HAP-1 (cell line): ENCODE data around the gene IRX2.

Source experiments
- DNase-seq, 2 experiments: peaks; one replicate each; pipeline ENCODE4 v3.0.0-alpha.2; 2016 to 2020; ENCODE audit warnings: low spot score in 2 of 2
- H3K27me3 ChIP-seq: fragments of 250-450 bp; sonication (Bioruptor Pico); 2 replicates; pipeline ENCODE4 v1.5.1; 2020; ENCODE audit warnings: low read depth, mild to moderate bottlenecking, moderate library complexity
- H3K36me3 ChIP-seq: fragments of 250-450 bp; sonication (Bioruptor Pico); replicated peaks from 2 replicates; pipeline ENCODE4 v1.5.1; 2020; ENCODE audit warnings: mild to moderate bottlenecking
- H3K4me1 ChIP-seq: fragments of 250-450 bp; sonication (Bioruptor Pico); 2 replicates; pipeline ENCODE4 v1.5.1; 2020; ENCODE audit warnings: mild to moderate bottlenecking
- H3K4me3 ChIP-seq: fragments of 250-450 bp; sonication (Bioruptor Pico); 2 replicates; pipeline ENCODE4 v1.5.1; 2020; ENCODE audit warnings: mild to moderate bottlenecking, moderate library complexity
- H3K9me3 ChIP-seq: fragments of 250-450 bp; sonication (Bioruptor Pico); 2 replicates; pipeline ENCODE4 v1.5.1; 2020; ENCODE audit warnings: mild to moderate bottlenecking, moderate library complexity
- in situ Hi-C: fragments of 300-500 bp; cut with MboI; formaldehyde crosslinking; loops from 3 replicates; pipeline ENCODE4 v1.14.3; 2020; ENCODE audit warnings: low sequenced_read_pairs, inconsistent platforms, mixed read lengths

IRX2 gene

DNA sequence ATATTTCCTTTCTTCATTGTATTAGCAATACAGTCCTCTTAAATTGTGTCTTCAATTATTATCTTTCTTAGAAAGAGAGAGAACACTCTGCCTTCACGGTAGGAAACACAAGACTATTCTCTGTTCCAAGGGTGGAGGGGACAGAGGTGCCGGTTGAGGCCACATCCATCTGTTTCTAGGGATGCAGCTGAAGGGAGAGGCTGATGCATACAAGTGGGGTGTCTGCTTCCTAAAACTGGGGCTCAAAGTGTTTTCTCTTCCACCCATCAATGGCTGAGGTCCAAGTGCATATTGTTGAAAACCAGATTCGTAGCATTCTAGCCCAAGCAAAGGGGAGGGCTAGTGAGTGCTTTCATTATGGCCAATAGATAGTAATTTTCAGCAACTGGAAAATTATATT lies 9.5 kb downstream of the IRX2 start:
- H3K9me3 ChIP-seq, result no peaks in the 10 kb centered on the region
- peaks cover 15% of the 10 kb centered on the region for H3K4me1 ChIP-seq
- H3K36me3 ChIP-seq, result no peaks in the 10 kb centered on the region
- in situ Hi-C loops, result no loop called here
- H3K27me3 ChIP-seq, result no peaks in the 10 kb centered on the region
- DNase-seq, result no peak
- no peak overlapping the region for H3K4me3 ChIP-seq

DNA sequence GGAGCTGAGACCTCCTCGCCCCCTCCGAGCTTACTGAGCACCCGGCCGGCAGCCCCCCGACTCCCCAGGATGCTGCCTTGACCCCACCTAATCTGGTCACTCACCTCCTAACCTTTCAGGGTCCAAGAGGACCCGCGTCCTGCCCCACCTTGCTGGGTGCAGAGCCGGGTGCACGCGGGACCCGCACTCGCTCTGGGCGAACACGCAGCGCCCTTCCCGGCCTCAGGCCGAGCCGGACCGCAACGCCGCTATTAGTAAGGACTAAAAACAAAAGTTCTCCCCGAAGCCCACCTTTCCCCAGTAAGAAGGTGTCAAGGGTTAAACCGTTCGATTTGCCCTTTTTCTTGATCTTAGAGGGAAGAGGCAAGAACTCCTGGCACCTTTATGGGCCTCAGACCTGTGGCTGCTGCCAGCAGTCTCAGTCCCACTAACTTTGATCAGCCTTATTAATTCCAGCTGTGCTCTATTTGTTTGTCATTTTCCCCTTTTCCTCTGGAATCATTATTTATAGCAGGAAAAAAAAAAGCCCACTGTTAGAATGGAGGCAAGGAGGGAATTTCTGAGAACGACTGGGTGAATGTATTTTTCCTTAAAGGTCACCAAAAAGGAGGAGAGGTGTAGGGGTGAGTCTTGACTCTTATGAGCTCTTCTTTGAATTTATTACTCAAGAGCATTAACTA lies 10.5 kb downstream of the IRX2 start:
- in situ Hi-C loops, result no loop called here
- H3K36me3 ChIP-seq, result no peaks in the 10 kb centered on the region
- H3K4me1 ChIP-seq, result peaks cover 19% of the 10 kb centered on the region
- no peak for DNase-seq
- H3K4me3 ChIP-seq, result no peak overlapping the region
- H3K9me3 ChIP-seq, result no peaks in the 10 kb centered on the region
- no peaks in the 10 kb centered on the region for H3K27me3 ChIP-seq

DNA sequence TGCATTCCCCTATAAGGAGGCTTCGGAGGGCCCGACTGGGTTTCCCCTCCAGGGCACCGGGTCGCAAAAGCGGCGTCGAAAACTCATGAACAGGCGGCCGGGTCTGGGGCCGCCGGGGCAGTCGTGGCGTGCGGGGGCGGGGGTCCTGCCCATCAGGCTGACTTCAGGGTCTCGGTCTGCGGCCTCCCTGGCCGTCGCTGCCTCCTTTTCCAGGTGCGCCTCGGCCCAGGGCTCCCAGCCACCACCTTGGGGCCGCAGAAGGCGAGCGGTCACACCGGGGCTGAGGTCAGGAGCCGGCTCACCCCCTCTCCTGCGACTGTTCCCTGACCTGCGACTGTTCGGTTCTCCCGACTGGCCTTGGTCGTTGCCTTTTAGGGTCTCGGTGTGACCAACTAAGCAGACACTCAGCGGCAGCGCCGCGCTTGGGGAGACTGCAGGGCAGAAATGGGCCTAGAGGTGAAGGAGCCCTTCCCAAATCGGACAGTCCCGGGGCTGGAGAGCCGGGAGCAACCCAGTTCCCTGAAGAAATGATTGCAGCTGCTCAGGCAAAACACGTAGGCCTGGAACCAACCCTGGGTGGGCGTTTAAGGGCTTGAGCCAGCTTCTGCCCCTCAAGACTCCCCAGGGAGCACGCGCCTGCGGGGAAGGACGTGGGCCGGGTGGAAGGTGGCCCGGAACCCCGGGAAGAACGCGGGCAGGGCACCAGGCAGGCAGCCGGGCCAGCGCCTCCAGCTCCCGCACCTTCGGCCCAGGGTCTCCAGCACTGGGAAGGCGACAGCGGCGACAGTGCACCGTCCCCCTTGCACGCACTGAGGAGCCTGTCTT lies 11.2 kb downstream of the IRX2 start:
- no peak for DNase-seq
- in situ Hi-C loops, result no loop called here
- H3K36me3 ChIP-seq, result no peaks in the 10 kb centered on the region
- H3K27me3 ChIP-seq, result no peaks in the 10 kb centered on the region
- no peak overlapping the region for H3K4me3 ChIP-seq
- H3K4me1 ChIP-seq, result peaks cover 19% of the 10 kb centered on the region
- no peaks in the 10 kb centered on the region for H3K9me3 ChIP-seq

DNA sequence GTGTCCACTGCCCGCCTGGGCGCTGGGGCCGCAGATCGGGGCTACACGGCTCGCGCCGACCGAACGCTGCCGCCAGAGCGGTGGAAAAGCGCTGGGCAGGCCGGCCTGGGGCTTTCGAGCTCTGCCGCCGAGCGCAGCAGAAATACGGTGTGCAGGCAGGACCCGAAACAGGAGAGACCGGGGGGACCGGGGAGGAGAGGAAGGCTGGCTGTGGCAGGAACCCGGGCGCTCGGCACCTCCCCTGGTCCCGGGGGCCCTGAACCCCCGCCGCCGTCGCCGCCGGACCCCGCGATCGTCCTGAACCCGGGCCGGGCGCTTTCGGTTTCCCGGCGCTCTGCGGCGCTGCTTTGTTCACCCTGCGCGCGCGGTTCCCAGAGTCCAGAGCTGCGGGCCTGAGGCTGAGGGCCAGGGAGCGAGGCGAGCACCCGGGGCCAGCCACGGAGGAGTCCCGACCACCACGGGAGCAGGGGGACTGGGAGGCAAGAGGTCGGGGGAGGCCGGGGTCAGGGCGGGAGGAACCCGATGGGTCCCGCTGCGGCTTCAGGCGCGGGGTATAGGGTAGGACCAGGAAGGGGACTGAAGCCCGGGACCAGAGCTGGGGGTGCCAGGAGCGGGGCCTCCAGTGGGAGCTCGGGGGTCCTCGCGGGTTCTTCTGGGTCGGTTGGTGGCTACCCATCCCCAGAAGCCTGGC lies 12.0 kb downstream of the IRX2 start:
- peaks cover 19% of the 10 kb centered on the region for H3K4me1 ChIP-seq
- in situ Hi-C loops, result no loop called here
- H3K9me3 ChIP-seq, result no peaks in the 10 kb centered on the region
- no peaks in the 10 kb centered on the region for H3K27me3 ChIP-seq
- no peak for DNase-seq
- H3K4me3 ChIP-seq, result no peak overlapping the region
- H3K36me3 ChIP-seq, result no peaks in the 10 kb centered on the region

DNA sequence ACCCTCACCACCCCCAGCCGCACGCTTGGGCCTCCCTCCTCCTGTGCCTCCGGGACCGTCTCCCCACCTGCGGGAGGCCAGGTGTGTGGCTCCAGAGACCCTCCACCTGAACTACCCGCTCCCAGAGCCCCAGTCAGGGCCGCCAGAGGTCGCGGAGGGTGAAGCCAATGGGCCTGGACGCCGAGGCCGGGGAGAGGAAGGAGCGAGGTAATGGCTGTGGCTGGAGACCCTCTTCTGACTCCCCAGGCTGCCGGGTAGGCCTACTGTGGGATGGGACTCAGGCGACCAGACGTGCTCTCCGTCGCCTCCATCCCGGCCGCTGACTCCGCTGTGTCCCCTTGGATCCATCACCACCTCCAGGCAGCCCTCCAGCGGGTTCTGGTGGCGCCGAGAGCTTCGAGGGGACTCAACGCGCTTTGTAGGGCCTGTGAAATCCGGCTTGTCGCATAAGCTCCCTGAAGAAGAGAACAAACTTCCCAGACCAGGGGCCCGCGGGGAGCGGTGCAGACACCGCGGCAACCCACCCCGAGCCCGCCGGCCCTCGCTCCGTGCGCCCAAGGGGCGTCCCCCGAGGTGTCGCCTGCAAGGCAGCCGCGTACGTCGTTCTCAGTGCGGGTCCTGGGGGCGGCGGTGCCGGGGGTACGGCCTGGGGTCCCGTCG lies 12.6 kb downstream of the IRX2 start:
- Histone ChIP-seq H3K36me3 (no peaks in the 10 kb centered on the region), H3K4me1 (peaks cover 19% of the 10 kb centered on the region), H3K4me3 (no peak overlapping the region), H3K27me3 (no peaks in the 10 kb centered on the region), H3K9me3 (no peaks in the 10 kb centered on the region)
- in situ Hi-C loops, result no loop called here
- no peak for DNase-seq

DNA sequence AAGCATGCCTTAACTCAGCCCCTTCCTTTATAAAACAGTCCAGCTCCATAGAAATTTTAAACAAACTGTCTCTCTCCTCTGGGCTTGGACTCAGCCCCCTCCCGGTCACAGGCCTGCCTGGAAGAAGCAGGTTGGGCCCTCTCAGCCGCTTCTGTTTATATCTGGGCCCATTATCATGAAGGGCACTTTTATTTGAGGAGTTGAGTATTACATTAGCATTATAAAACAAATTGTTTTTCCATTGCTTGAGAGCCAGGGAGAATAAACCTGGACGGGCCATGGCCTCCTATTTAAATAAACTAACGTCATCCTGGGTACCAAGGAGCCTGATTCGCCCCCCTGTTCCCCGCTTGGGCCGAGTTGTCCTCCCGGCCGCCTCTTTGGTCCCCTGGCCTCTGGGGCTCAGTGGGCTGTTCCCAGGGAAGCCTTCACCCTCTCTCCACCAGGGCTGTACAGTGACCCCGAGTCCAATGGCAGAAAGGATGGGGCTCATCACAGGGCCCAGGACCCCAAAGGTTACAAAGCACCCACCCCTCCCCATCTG lies 13.2 kb downstream of the IRX2 start:
- H3K4me1 ChIP-seq, result peaks cover 19% of the 10 kb centered on the region
- in situ Hi-C loops, result no loop called here

DNA sequence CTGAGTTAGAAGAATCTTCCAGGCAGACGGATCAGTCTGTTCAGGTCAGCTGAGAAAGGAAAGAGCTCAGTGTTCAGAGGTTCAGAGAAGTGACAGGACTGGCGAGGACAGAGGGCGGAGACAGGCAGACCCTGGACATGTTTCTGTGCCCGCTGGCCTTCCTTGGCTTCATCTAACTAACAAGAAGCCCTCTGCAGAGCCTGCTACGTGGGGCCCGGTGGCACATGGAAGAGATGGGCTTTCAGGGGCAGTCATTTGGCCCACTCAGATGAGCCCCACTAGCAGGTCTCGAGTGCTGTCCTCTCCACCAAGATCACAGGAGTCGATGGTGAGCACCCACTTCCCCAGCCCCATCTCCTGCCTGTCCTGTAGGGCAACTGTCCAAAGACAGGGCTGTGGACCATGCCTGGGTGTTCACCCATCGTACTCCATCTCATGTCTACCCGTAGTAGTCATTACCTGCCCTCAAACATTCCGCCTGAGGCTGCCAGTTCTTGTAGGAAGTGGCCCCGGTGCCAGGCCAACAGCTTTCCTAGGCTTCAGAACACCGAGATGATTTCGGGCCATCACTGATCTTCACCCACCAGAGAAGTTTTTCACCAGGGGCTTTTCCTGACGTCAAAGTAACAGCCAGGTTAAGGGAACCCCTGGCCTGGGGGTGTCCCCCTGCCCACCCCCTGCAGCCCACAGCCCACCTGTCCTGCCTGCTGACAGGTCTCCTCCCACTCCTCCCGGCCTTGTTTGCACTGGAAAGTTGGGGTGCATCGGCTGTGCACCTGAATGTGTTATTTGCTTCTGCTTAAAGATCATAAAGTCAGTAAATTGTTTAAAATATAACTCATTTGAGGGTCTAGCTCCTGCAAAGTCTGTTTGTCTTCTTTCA lies 14.0 kb downstream of the IRX2 start:
- no peak for DNase-seq
- Histone ChIP-seq H3K4me1 (peaks cover 19% of the 10 kb centered on the region), H3K9me3 (no peaks in the 10 kb centered on the region), H3K36me3 (no peaks in the 10 kb centered on the region), H3K27me3 (no peaks in the 10 kb centered on the region), H3K4me3 (no peak overlapping the region)
- in situ Hi-C loops, result no loop called here

More for the DNA sequence above, 13.2 kb downstream of the IRX2 start:
- no peaks in the 10 kb centered on the region for H3K36me3 ChIP-seq
- H3K9me3 ChIP-seq, result no peaks in the 10 kb centered on the region
- DNase-seq, result peak; percentile 78 to 85
- no peaks in the 10 kb centered on the region for H3K27me3 ChIP-seq
- H3K4me3 ChIP-seq, result no peak overlapping the region

DNA sequence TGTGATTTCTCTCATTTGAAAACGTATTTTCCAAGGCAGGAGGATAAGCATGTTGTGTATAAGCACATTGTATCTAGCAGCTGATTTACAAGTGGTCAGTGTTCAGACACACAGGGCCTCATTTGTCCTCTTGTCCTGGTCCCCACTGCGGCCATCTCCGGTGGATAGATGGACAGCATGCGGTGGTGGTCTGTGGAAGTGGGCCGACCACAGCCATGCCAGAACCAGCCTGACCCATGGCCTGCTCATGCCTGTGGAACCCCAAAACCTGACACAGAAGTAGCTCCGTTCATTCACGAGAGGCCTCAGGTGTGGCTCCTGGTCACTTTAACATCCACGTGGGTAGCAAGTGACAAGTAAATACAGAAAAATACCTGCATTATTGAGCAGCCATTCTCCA lies 14.6 kb downstream of the IRX2 start:
- in situ Hi-C loops, result no loop called here
- Histone ChIP-seq H3K4me3 (no peak overlapping the region), H3K4me1 (peaks cover 19% of the 10 kb centered on the region), H3K27me3 (no peaks in the 10 kb centered on the region), H3K36me3 (no peaks in the 10 kb centered on the region), H3K9me3 (no peaks in the 10 kb centered on the region)
- DNase-seq, result peak in 1 of 2 experiments; percentile 29

DNA sequence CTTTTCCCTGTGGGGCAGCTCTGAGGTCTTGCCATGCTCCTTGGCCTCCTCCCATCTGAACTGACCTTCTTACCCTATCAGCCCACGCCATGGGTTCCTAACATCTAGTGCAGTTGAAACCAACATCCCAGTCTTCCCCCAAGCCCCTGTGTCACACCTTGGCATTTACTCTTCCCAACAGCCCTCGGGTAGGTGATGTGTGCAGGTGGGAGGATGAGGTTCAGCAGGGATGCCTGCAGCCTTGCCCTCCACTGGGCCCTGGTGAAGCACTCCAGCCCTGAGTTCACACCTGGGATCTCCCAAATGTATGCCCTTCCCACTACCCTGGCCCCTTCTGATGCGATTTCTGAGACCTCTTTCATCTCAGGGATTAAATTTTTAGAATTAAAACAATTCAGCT lies 15.5 kb downstream of the IRX2 start:
- Histone ChIP-seq H3K4me1 (peaks cover 19% of the 10 kb centered on the region), H3K9me3 (no peaks in the 10 kb centered on the region), H3K4me3 (no peak overlapping the region), H3K36me3 (no peaks in the 10 kb centered on the region), H3K27me3 (no peaks in the 10 kb centered on the region)
- DNase-seq, result no peak
- in situ Hi-C loops, result no loop called here

DNA sequence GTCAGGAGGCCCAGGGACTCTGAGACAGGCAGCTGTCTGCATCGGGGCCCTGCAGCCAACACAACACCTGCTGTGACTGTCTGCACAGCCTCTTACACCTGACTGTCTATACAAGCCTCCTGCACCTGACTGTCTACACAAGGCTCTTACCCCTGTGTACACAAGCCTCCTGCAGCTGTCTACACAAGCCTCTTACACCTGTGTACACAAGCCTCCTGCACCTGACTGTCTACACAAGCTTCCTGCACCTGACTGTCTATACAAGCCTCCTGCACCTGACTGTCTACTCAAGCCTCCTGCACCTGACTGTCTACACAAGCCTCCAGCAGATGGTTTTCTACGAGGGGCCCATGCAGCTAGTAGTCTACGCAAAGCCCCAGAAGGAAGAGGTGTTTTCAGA lies 18.6 kb downstream of the IRX2 start:
- Histone ChIP-seq H3K4me1 (peaks cover 17% of the 10 kb centered on the region), H3K4me3 (no peak overlapping the region), H3K9me3 (no peaks in the 10 kb centered on the region), H3K27me3 (no peaks in the 10 kb centered on the region), H3K36me3 (no peaks in the 10 kb centered on the region)
- in situ Hi-C loops, result no loop called here
- DNase-seq, result no peak

DNA sequence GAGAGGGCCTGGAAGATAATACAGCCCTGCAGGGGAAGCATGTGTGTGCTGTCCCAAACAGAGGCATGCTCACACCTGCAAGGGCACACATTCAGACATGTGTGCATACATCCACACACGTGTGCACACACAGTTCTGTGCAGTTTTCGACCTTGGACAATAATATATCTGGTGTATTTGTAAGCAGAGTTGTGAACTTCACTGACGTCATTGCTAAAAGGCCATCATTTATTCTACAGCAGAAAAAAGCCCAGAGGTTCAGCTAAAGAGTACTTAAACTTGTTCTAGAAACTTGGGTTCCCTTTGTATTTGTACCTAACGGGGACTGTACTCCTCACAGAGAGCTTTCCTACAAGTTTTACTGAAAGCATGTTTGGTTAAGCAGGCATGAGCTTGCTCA lies 19.5 kb downstream of the IRX2 start:
- Histone ChIP-seq H3K36me3 (no peaks in the 10 kb centered on the region), H3K9me3 (no peaks in the 10 kb centered on the region), H3K4me3 (no peak overlapping the region), H3K4me1 (peaks cover 9% of the 10 kb centered on the region), H3K27me3 (no peaks in the 10 kb centered on the region)
- in situ Hi-C loops, result no loop called here
- no peak for DNase-seq

DNA sequence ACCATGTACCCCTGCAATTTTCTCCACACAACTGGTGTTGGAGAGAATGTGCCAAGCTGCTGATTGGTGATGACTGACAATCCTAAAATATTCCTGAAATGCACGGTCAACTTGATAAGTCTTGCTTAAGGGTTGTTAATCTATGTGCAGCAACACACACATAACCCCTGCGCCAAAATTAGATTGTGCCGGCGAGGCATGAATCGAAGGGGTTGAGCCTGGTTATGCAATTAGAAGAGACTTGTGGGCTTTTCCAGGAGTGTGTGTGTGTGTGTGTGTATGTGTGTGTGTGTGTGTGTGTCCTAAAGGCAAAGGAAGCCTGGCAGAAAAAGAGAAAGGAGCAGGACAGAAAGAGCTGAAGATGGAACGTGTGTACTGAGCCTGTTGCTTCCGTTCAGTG lies 22.3 kb downstream of the IRX2 start:
- H3K27me3 ChIP-seq, result no peaks in the 10 kb centered on the region
- DNase-seq, result no peak
- no peaks in the 10 kb centered on the region for H3K4me1 ChIP-seq
- H3K9me3 ChIP-seq, result no peaks in the 10 kb centered on the region
- no peaks in the 10 kb centered on the region for H3K36me3 ChIP-seq
- in situ Hi-C loops, result no loop called here
- H3K4me3 ChIP-seq, result no peak overlapping the region

DNA sequence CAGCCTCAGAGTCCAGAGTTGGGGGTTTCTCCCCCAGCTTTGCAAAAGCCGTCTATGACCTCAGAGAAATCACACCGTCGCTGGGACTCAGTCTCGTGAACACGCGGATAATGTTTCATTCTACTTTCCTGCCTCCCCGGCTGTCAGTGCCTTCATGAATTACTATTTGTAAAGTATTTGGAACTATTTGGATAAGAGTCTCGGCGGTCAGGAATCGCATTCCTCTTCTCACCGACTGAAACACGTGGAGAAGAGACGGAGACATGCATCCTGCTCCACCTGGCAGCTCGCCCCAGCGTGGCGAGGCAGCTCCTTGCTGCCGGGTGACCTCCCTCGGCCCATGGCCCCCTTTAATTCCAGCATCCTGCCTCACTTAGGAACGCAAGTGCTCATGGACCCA lies 23.9 kb downstream of the IRX2 start:
- H3K36me3 ChIP-seq, result no peaks in the 10 kb centered on the region
- H3K27me3 ChIP-seq, result no peaks in the 10 kb centered on the region
- no peak overlapping the region for H3K4me3 ChIP-seq
- in situ Hi-C loops, result no loop called here
- no peaks in the 10 kb centered on the region for H3K9me3 ChIP-seq
- DNase-seq, result no peak
- no peaks in the 10 kb centered on the region for H3K4me1 ChIP-seq
